ENCODE data around the gene PCSK6. TPM values are rescaled to one million over a fixed set of nuclear protein-coding genes. Genes with fewer than 3 reads are reported as not detected.

Gene PCSK6
- total RNA-seq, 1 donor from 2014 or later, result 1.8 TPM

DNA sequence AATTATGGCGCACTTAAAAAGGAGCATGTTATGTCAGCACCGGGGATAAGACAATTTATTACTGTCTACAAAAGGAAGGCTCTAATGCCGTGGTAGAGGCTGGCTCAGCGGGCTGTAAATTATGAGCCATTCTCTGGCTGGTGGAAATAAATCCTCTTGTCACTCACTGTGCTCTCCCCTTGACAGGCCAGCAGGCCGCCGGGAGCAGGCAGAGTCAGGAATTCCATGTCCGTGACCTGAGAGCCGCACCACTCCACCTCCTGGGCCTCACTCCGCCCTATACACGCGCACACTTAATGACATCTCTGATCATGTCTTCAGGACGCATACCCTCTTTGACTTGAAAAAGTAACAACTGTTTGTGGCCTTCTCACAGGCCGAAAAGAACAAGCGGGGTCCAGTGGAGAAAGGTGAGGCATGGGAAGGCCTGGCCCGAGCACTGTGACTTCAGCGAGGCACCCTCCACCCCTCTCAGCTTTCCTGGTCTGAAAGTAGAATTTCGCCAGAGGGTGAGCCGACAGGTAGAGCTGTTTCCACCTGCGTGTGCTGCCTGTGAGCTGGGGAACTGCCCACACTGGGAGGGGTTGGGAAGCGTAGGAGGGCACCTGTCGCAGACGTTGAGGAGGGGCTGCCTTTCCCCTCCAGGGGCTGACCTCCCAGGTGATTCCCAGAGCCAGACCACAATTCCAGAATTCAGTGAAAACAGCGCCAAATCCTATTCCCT, 13.2 kb upstream of the PCSK6 start:
- Mint-ChIP-seq H3K36me3 (ENCODE audit: insufficient read depth) (no peaks in the 10 kb centered on the region), H3K9me3 (ENCODE audit: low read depth) (no peaks in the 10 kb centered on the region), H3K27me3 (peaks cover 27% of the 10 kb centered on the region), H3K27ac (no peak overlapping the region), H3K4me1 (ENCODE audit: low read depth) (peaks cover 4% of the 10 kb centered on the region), H3K4me3 (ENCODE audit: low read depth) (no peak overlapping the region)
- TF ChIP-seq, protein P1, sequence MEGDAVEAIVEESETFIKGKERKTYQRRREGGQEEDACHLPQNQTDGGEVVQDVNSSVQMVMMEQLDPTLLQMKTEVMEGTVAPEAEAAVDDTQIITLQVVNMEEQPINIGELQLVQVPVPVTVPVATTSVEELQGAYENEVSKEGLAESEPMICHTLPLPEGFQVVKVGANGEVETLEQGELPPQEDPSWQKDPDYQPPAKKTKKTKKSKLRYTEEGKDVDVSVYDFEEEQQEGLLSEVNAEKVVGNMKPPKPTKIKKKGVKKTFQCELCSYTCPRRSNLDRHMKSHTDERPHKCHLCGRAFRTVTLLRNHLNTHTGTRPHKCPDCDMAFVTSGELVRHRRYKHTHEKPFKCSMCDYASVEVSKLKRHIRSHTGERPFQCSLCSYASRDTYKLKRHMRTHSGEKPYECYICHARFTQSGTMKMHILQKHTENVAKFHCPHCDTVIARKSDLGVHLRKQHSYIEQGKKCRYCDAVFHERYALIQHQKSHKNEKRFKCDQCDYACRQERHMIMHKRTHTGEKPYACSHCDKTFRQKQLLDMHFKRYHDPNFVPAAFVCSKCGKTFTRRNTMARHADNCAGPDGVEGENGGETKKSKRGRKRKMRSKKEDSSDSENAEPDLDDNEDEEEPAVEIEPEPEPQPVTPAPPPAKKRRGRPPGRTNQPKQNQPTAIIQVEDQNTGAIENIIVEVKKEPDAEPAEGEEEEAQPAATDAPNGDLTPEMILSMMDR (IDR thresholded peaks at IDR 0.05; ENCODE audit: unreplicated experiment), result no peak
- no peak for DNase-seq (ENCODE audit: low spot score, unreplicated experiment)

DNA sequence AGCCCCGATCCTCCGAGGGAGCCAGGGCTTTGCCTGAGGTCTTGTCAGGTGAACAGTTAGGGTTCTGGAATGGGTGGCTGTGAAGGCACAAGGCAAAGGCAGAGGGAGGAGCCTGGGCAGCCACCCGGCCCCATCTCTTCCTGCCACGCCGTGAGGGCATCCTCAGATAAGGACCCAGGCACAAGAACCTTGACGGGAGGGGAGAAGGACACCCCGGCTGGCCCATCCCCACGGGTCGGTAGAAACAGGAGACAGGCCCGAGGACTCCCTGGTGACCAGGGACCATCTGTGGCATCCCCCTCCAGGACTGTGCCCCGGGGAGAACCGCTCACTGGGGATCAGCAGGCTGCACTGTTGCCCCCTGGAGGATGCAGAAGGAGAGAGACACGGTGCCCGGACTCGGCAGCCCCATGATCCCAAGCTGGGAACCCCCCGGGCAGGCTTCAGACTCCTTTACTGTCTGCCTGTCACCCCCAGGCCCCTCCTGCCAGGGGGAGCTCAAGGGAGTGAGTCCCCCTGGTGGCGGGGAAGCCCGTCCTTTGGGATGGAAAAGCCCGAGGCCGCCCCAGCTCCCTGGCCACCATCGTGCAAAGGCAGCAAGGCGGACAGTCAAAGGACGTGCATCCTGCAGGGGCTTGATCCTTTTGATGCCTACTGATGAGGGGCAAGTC, 12.3 kb upstream of the PCSK6 start:
- Mint-ChIP-seq H3K4me3 (ENCODE audit: low read depth) (no peak overlapping the region), H3K36me3 (ENCODE audit: insufficient read depth) (no peaks in the 10 kb centered on the region), H3K4me1 (ENCODE audit: low read depth) (peaks cover 11% of the 10 kb centered on the region), H3K9me3 (ENCODE audit: low read depth) (no peaks in the 10 kb centered on the region), H3K27ac (no peak overlapping the region), H3K27me3 (peaks cover 32% of the 10 kb centered on the region)
- peak; percentile 45 for DNase-seq (ENCODE audit: low spot score, unreplicated experiment)
- TF ChIP-seq, protein P1 (IDR thresholded peaks at IDR 0.05; ENCODE audit: unreplicated experiment), result peak; percentile 67

DNA sequence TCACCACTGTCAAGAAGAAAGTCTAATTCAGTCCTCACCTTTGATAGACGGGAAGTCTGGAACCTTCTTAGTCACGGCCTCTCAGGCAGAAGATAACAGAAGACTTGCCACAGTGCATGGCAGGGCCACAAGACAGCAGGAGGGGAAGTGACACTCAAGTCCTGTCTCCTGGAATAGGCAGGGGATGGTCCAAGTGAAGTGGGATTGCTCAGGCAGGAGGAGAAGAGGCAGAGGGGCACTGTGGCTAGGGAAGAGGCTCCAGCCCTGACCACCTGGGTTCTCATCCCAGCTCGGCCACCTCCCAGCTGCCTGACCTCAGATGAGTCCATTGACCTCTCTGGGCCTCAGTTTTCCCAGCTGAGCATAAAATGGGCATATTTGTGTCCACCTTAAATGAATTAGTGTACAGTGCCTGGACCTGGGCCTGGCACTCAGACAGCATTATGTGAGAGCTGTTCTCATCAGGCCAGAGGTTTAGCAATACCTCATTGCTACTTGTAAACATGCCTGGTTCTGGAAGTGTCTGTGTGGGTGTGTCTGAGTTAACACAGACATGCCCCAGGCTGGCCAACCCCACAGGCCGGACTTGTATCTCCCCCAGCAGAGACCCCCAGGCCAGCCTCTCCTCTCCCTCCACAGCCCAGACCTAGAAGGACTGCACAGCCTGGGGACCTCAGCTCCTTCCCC, 11.5 kb upstream of the PCSK6 start:
- Mint-ChIP-seq H3K27me3 (peaks cover 40% of the 10 kb centered on the region), H3K4me1 (ENCODE audit: low read depth) (peaks cover 19% of the 10 kb centered on the region), H3K4me3 (ENCODE audit: low read depth) (no peak overlapping the region), H3K27ac (no peak overlapping the region), H3K36me3 (ENCODE audit: insufficient read depth) (no peaks in the 10 kb centered on the region), H3K9me3 (ENCODE audit: low read depth) (no peaks in the 10 kb centered on the region)
- DNase-seq (ENCODE audit: low spot score, unreplicated experiment), result no peak
- TF ChIP-seq, protein P1 (IDR thresholded peaks at IDR 0.05; ENCODE audit: unreplicated experiment), result no peak

DNA sequence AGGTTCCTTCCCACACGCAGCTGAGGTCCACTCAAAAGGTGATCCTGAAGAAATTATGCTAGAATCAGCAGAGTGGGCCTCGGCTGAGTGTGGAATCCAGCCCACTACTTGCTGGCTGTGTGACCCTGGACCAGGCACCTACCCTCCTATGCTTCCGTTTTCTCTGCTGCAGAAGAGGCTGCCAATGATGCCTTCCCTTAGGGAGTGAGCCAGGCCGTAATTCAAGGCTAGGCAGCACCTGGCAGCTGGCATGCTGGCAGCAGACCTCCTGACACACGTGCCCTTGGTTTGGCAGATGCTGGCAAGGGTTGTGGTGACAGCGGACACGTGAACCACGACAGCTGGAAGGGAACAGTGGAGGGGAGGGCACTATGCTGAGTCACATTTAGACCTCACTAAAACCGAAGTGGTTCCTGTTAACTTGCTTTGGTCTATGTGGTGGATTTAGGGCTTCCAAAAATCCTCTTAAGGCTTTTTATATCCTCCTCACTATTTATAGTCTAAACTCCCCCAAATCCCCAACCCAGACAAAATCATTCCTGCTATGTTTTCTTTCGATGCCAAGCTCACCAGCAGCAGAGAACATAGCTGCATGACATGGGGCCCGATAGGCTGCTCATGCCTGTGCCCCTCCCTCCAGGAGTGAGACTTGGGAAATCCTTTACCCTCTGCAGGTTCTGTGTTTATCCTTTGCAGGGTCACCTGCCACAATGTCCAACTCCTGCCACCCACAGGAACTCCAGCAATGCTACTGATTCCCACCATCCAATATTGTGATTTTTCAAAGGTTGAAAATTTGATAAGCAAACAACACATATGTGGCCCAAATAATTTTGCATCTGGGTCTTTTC, 10.6 kb upstream of the PCSK6 start:
- no peaks in the 10 kb centered on the region for H3K9me3 Mint-ChIP-seq (ENCODE audit: low read depth)
- no peak for DNase-seq (ENCODE audit: low spot score, unreplicated experiment)
- no peaks in the 10 kb centered on the region for H3K36me3 Mint-ChIP-seq (ENCODE audit: insufficient read depth)
- TF ChIP-seq, protein P1 (IDR thresholded peaks at IDR 0.05; ENCODE audit: unreplicated experiment), result no peak
- no peak overlapping the region for H3K4me3 Mint-ChIP-seq (ENCODE audit: low read depth)
- H3K27ac Mint-ChIP-seq, result no peak overlapping the region
- H3K27me3 Mint-ChIP-seq, result peaks cover 45% of the 10 kb centered on the region
- H3K4me1 Mint-ChIP-seq (ENCODE audit: low read depth), result peaks cover 26% of the 10 kb centered on the region

Data from progenitor cell of endocrine pancreas (in vitro differentiated cells).